HepG2 (cell line): ENCODE data around the gene MLLT10. TPM values are rescaled to one million over a fixed set of nuclear protein-coding genes. Genes with fewer than 3 reads are reported as not detected.

ENCODE experiments used
- ATAC-seq: fragments of 200-7000 bp; cut with Tn5 transposase; 3 replicates; pipeline ENCODE4 v1.9.1; 2020; ENCODE audit warnings: mild to moderate bottlenecking, moderate library complexity
- BruUV-seq: library from RNA; stranded (reverse); fragments of 400-500 nt; replicated peaks from 2 replicates; lab custom pipeline; 2021; lab: Mats Ljungman, UMichigan
- CTCF ChIA-PET: fragments of 300-600 bp; formaldehyde crosslinking; extraction: SDS; loops from one replicate; lab custom pipeline; 2021; ENCODE audit warnings: low total read pairs, inconsistent platforms, low intra/inter-chr PET ratio; lab: Yijun Ruan, JAX
- POLR2A ChIA-PET: fragments of 350-600 bp; sonication (Branson Sonifier 250); formaldehyde crosslinking; loops from one replicate; lab custom pipeline; 2020; ENCODE audit warnings: antibody characterized with exemption, inconsistent platforms; lab: Yijun Ruan, JAX
- DNase-seq: peaks from one replicate; pipeline ENCODE4 v3.0.0-alpha.2; 2015; ENCODE audit warnings: low spot score
- FAIRE-seq: peaks from 3 replicates; lab custom pipeline; 2011; peaks lifted over from hg19 to GRCh38; lab: Jason Lieb, UNC
- H2AFZ ChIP-seq: one replicate; pipeline ENCODE4 v1.6.1; 2011; ENCODE audit warnings: low read length, inconsistent platforms
- H3K27ac ChIP-seq: fragments of 300-600 bp; 3 replicates; pipeline ENCODE4 v1.8.0; 2011; ENCODE audit warnings: mixed run types, mild to moderate bottlenecking, mixed read lengths, low read length, inconsistent platforms; ENCODE audit not compliant: insufficient read depth; ENCODE audit errors: extremely low read length
- H3K27me3 ChIP-seq, 2 experiments: fragments of 200-600 bp in 1 of 2; 2 replicates in 1 of 2; 3 replicates in 1 of 2; pipeline versions ENCODE4 v1.6.0 to v1.8.0; 2011; ENCODE audit warnings: low read length in 2 of 2, mild to moderate bottlenecking in 2 of 2, moderate library complexity in 2 of 2, inconsistent platforms in 1 of 2; ENCODE audit not compliant: insufficient read depth in 2 of 2, control insufficient read depth in 1 of 2
- H3K36me3 ChIP-seq, 2 experiments: fragments of 200-600 bp in 1 of 2; replicated peaks in 1 of 2; 2 replicates in 1 of 2; 3 replicates in 1 of 2; pipeline versions ENCODE4 v1.5.1 to v1.8.0; 2011; ENCODE audit warnings: low read length in 2 of 2, inconsistent platforms in 1 of 2; ENCODE audit not compliant: insufficient read depth in 2 of 2, control insufficient read depth in 1 of 2
- H3K4me1 ChIP-seq: 2 replicates; pipeline ENCODE4 v1.5.1; 2012; ENCODE audit warnings: low read length, inconsistent platforms; ENCODE audit not compliant: insufficient read depth
- H3K4me2 ChIP-seq: 2 replicates; pipeline ENCODE4 v1.6.0; 2011; ENCODE audit warnings: low read depth, low read length, inconsistent platforms
- H3K4me3 ChIP-seq, 3 experiments: fragments of 200-600 bp in 1 of 3; sonication (generic), shearing (Covaris generic) in 1 of 3; replicated peaks in 1 of 3; 2 replicates each; pipeline ENCODE4 v1.5.1; 2011 to 2016; ENCODE audit warnings: low read length in 3 of 3, inconsistent platforms in 2 of 3, low read depth in 2 of 3, mild to moderate bottlenecking in 2 of 3, control low read depth in 1 of 3, mixed read lengths in 1 of 3; ENCODE audit not compliant: insufficient read depth in 1 of 3
- H3K79me2 ChIP-seq: one replicate; pipeline ENCODE4 v1.6.1; 2011; ENCODE audit warnings: low read length, inconsistent platforms; ENCODE audit not compliant: insufficient read depth
- H3K9ac ChIP-seq: 2 replicates; pipeline ENCODE4 v1.6.0; 2011; ENCODE audit warnings: mild to moderate bottlenecking, low read depth, low read length, inconsistent platforms; ENCODE audit not compliant: insufficient read depth
- H3K9me3 ChIP-seq: 2 replicates; pipeline ENCODE4 v1.5.1; 2012; ENCODE audit warnings: mild to moderate bottlenecking, low read length
- H4K20me1 ChIP-seq: 2 replicates; pipeline ENCODE4 v1.6.0; 2011; ENCODE audit warnings: inconsistent platforms, mild to moderate bottlenecking, low read length, moderate library complexity; ENCODE audit not compliant: insufficient read depth
- CENPT ChIP-seq: sonication (generic); formaldehyde crosslinking; IDR thresholded peaks from 2 replicates; pipeline ENCODE4 v1.8.0; 2022; ENCODE audit warnings: low read depth, mild to moderate bottlenecking, moderate library complexity, missing genetic modification reagents
- CHCHD3 ChIP-seq: sonication (generic); formaldehyde crosslinking; IDR thresholded peaks from 2 replicates; pipeline ENCODE4 v1.8.0; 2022; ENCODE audit warnings: mild to moderate bottlenecking, missing genetic modification reagents, moderate library complexity
- CHD4 ChIP-seq: fragments of 200-600 bp; sonication (generic); IDR thresholded peaks from 2 replicates; pipeline ENCODE4 v1.7.0; 2017; ENCODE audit warnings: mild to moderate bottlenecking, low read length, borderline replicate concordance
- HNF4G ChIP-seq, 2 experiments: sonication (generic) in 1 of 2; formaldehyde crosslinking in 1 of 2; IDR thresholded peaks; 2 replicates each; pipeline versions ENCODE4 v1.4.0 to v1.6.1; 2011 to 2020; ENCODE audit warnings: borderline replicate concordance in 2 of 2, low read depth in 2 of 2, mild to moderate bottlenecking in 2 of 2, low read length in 1 of 2, missing genetic modification reagents in 1 of 2, moderate library complexity in 1 of 2
- PAF1 ChIP-seq: IDR thresholded peaks from 2 replicates; pipeline ENCODE4 v1.6.1; 2016; ENCODE audit warnings: missing genetic modification reagents, missing compliant biosample characterization
- SIX1 ChIP-seq: sonication (generic); formaldehyde crosslinking; IDR thresholded peaks from 2 replicates; pipeline ENCODE4 v1.4.0; 2020; ENCODE audit warnings: missing genetic modification reagents, borderline replicate concordance
- SOX13 ChIP-seq, 3 experiments: fragments of 450-650 bp in 1 of 3; sonication (generic) in 1 of 3; formaldehyde crosslinking in 1 of 3; IDR thresholded peaks in 2 of 3; conservative IDR thresholded peaks in 1 of 3; 2 replicates each; pipeline versions ENCODE4 v1.5.0 to v1.6.1; 2016 to 2020; ENCODE audit warnings: antibody characterized with exemption in 1 of 3, mild to moderate bottlenecking in 1 of 3, missing compliant biosample characterization in 1 of 3, missing genetic modification reagents in 1 of 3, moderate library complexity in 1 of 3
- SOX6 ChIP-seq, 2 experiments: fragments of 450-650 bp in 1 of 2; sonication (generic) in 1 of 2; formaldehyde crosslinking in 1 of 2; IDR thresholded peaks; 2 replicates each; pipeline versions ENCODE4 v1.4.0 to v1.6.1; 2017 to 2020; ENCODE audit warnings: antibody characterized with exemption in 1 of 2, mild to moderate bottlenecking in 1 of 2, missing genetic modification reagents in 1 of 2
- ZNF230 ChIP-seq: sonication (generic); formaldehyde crosslinking; IDR thresholded peaks from 2 replicates; pipeline ENCODE4 v1.4.0; 2020; ENCODE audit warnings: mild to moderate bottlenecking, missing genetic modification reagents
- ZNF761 ChIP-seq: sonication (generic); formaldehyde crosslinking; conservative IDR thresholded peaks from 2 replicates; pipeline ENCODE4 v1.4.0; 2020; ENCODE audit warnings: mild to moderate bottlenecking, missing genetic modification reagents
- WGBS: methylation state at CpG from one replicate; pipeline ENCODE4 v1.1.6; 2017; ENCODE audit warnings: low lambda C conversion rate; 5-methylcytosine and 5-hydroxymethylcytosine counted together
- in situ Hi-C: cut with HindIII; loops from 2 replicates; pipeline ENCODE4 v1.10.0; 2017; ENCODE audit warnings: low pct_unique_long_range_greater_than_20kb; ENCODE audit not compliant: extremely low pct_ligation_motif_present
- intact Hi-C: fragments of 100-400 bp; cut with micrococcal nuclease; formaldehyde crosslinking; loops from one replicate; pipeline ENCODE4 v1.10.0; 2022; ENCODE audit not compliant: unreplicated experiment
- polyA plus RNA-seq, 8 experiments: library from polyadenylated mRNA; depleted of rRNA in 3 of 8; stranded (reverse) in 7 of 8; unstranded in 1 of 8; fragments of >200 nt; fragmentation: Illumina TruSeq in 4 of 8; extraction: Trizol in 4 of 8; gene quantifications; 2 replicates each; pipeline versions ENCODE4 v1.2.1 to v1.2.3, GENCODE V29; 2011 to 2016; ENCODE audit warnings: low read depth in 4 of 8, missing spikeins in 1 of 8, mixed read lengths in 1 of 8; ENCODE audit not compliant: insufficient read depth in 1 of 8
- total RNA-seq, 5 experiments: library from RNA; depleted of rRNA; stranded (reverse); fragments of >200 nt; fragmentation: Illumina TruSeq; extraction: Trizol; gene quantifications; 2 replicates each; pipeline ENCODE4 v1.2.3, GENCODE V29; 2016; ENCODE audit warnings: low read depth in 1 of 5
- TF ChIP-seq, protein P1 (sequence below): sonication (generic); formaldehyde crosslinking; IDR thresholded peaks from 2 replicates; pipeline ENCODE4 v1.4.0; 2020; ENCODE audit warnings: low read depth, mild to moderate bottlenecking, missing genetic modification reagents

The MLLT10 gene
- total and polyA plus RNA-seq, 2 of the 13 experiments (the other 11 are each of a cell fraction or from before 2014, with no cell fraction given) = 51.3 to 84.1 TPM

DNA sequence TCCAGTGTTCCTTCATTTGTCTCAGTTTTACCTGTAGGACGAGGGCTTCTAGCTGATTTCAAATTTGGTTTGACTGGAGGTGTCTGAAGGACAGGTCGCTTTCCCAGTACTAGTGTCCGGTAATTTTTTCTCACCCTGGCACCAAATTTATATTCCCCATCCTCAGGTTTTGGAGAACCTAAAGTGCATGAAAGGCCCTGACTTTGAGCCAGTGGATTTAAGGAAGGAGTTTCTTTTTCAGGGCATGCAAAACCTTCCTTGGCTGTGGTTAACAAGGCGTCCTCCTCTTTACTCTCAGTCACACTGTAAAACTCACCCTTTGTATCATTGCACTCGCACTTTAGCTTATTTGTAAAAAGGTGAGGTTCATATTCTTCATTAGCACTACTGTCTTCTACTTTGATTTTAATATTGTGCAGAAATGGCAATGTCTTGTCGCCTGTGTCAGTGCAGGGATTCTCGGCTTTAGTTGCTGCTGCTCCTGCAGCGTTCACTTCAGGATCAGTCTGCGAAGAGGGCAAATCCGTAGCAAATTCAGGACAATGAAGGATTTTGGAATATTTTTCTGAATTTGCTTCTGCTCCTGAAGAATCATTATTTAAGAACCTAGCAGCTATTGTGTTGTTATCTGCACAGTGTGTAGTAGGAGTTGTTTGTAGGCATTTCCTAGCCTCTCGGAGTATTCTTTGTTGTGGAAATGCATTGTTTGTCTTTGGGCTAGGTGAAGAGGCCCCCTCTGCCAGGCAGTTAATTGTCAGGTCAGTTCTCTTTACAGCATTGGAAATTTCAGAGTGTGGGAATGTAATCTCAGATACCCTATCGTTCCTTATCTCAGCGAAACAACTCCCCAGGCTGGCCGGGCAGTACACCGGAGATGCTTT is 18.4 kb upstream of the MLLT10 start:
- FAIRE-seq (no peak), ATAC-seq (no peak; the same call in 2 of the 3 replicates), DNase-seq (no peak)
- BruUV-seq = no TSS peak
- TF ChIP-seq ZNF230 (CRISPR knock-in tag) (0 out of 2 replicates have a peak, but pooled peaks have one; percentile 18), CHD4 (no peak), SOX6 (IDR thresholded peaks at IDR 0.05) (no peak), SOX6 (CRISPR knock-in tag; IDR thresholded peaks at IDR 0.05) (peak; percentile 39), HNF4G (IDR thresholded peaks at IDR 0.05; ENCODE audit: borderline replicate concordance, low read depth, low read length) (no peak), HNF4G (CRISPR knock-in tag; IDR thresholded peaks at IDR 0.05; ENCODE audit: borderline replicate concordance, low read depth) (no peak), ZNF761 (CRISPR knock-in tag) (0 out of 2 replicates have a peak, but pooled peaks have one; percentile 11), CENPT (CRISPR knock-in tag) (no peak), CHCHD3 (CRISPR knock-in tag) (0 out of 2 replicates have a peak, but pooled peaks have one; percentile 19), SOX13 (IDR thresholded peaks at IDR 0.05) (peak; percentile 39; the same call in 1 of the 2 replicates), SOX13 (CRISPR knock-in tag; conservative IDR thresholded peaks at IDR 0.05 in 1 of 2, IDR thresholded peaks at IDR 0.05 in 1 of 2) (no peak), SIX1 (CRISPR knock-in tag) (no peak), PAF1 (CRISPR knock-in tag) (no peak)
- TF ChIP-seq, protein P1, sequence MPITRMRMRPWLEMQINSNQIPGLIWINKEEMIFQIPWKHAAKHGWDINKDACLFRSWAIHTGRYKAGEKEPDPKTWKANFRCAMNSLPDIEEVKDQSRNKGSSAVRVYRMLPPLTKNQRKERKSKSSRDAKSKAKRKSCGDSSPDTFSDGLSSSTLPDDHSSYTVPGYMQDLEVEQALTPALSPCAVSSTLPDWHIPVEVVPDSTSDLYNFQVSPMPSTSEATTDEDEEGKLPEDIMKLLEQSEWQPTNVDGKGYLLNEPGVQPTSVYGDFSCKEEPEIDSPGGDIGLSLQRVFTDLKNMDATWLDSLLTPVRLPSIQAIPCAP (CRISPR knock-in tag) = no peak
- H4K20me1 ChIP-seq = no peaks in the 10 kb centered on the region
- H3K4me3 ChIP-seq = peak overlapping the region; percentile 77 to 91 (median 80)
- peak overlapping the region; percentile 98 for H3K4me2 ChIP-seq
- ChIA-PET POLR2A (interaction anchor here (2.0 to 5.4 kb wide), 4 partner anchors 9 to 19 kb away, joined by 12 to 92 read pairs (median 56); partner anchors contain the start of gene SKIDA1), CTCF (no interaction called here)
- WGBS = 57% methylated on average over 15 of the region's 15 CpGs
- no peaks in the 10 kb centered on the region for H3K36me3 ChIP-seq
- H3K79me2 ChIP-seq = peaks cover 2% of the 10 kb centered on the region
- in situ Hi-C loops (loop anchor here (25.0 kb wide), 1 partner anchor 797 kb away; the partner anchor contains the start of genes BMI1 and COMMD3), intact Hi-C loops (loop anchor here (2.0 kb wide), 2 partner anchors 17 to 19 kb away; no protein-coding TSS in a partner anchor)
- peaks cover 80% of the 10 kb centered on the region for H3K4me1 ChIP-seq
- no peaks in the 10 kb centered on the region; a peak in 1 of 5 replicates for H3K27me3 ChIP-seq
- no peak overlapping the region for H2AFZ ChIP-seq
- peak overlapping the region; percentile 64; the same call in 1 of the 2 replicates for H3K9ac ChIP-seq
- H3K27ac ChIP-seq = peak overlapping the region; percentile 41
- no peaks in the 10 kb centered on the region for H3K9me3 ChIP-seq
